IPS DF 6.9 (cell line): ENCODE measurements around the gene PECR.

Experiments used
- DNase-seq: peaks from one replicate; pipeline ENCODE4 v3.0.0-alpha.2; 2013; ENCODE audit warnings: low read depth, low spot score
- H3K27ac ChIP-seq: one replicate; pipeline ENCODE4 v1.5.1; 2013; ENCODE audit warnings: low read length, control low read depth
- H3K27me3 ChIP-seq: 2 replicates; pipeline ENCODE4 v1.6.1; 2013; ENCODE audit warnings: mild to moderate bottlenecking, low read length; ENCODE audit not compliant: control insufficient read depth, insufficient read depth
- H3K36me3 ChIP-seq: 2 replicates; pipeline ENCODE4 v1.6.1; 2013; ENCODE audit warnings: low read length; ENCODE audit not compliant: control insufficient read depth, insufficient read depth
- H3K4me1 ChIP-seq: 2 replicates; pipeline ENCODE4 v1.6.1; 2013; ENCODE audit warnings: low read length; ENCODE audit not compliant: control insufficient read depth, insufficient read depth
- H3K4me3 ChIP-seq: 2 replicates; pipeline ENCODE4 v1.5.1; 2013; ENCODE audit warnings: mild to moderate bottlenecking, low read length
- H3K9me3 ChIP-seq: 2 replicates; pipeline ENCODE4 v1.6.1; 2013; ENCODE audit warnings: low read length, inconsistent platforms; ENCODE audit not compliant: control insufficient read depth, insufficient read depth
- WGBS: extraction: QIAGEN DNeasy Blood & Tissue Kit; methylation state at CpG from one replicate; pipeline ENCODE4 v1.1.7; 2013; ENCODE audit warnings: mixed read lengths, missing lambda C conversion rate; ENCODE audit not compliant: insufficient read length, insufficient coverage; 5-methylcytosine and 5-hydroxymethylcytosine counted together

The PECR gene

DNA sequence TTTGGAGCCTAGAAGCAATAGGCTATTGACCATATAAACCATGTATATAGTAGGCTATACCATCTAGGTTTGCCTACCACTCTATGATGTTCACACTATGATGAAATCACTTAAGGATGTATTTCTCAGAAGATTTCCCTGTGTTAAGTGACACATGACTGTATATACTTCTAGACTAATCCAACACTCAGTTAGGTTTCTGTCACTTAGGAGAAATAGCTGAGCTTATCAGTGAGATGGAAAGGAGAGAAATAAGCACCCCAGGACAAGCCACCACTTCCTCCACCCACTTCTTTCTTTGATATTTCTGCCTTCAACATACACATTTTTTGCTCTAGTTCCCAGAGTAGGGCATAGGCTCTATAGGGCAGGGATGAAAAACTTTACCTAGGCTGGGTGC lies 7.8 kb downstream of the PECR start:
- Histone ChIP-seq H3K27me3 (no peaks in the 10 kb centered on the region), H3K27ac (no peak overlapping the region), H3K4me3 (no peak overlapping the region), H3K4me1 (no peaks in the 10 kb centered on the region), H3K9me3 (no peaks in the 10 kb centered on the region), H3K36me3 (no peaks in the 10 kb centered on the region)
- DNase-seq, result no peak

DNA sequence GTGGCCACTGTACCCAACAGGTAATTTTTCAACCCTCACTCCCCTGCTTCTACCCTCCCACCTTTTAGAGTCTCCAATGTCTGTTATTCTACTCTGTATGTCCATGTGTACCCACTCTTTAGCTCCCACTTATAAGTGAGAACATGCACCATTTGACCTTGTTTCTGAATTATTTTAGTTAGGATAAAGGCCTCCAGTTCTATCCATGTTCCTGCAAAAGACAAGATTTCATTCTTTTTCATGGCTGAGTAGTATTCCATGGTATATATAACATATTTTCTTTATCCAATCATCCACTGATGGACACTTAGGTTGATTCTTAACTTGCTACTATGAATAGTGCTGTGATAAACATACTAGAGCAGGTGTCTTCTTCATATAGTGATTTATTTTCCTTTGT lies 9.1 kb downstream of the PECR start:
- H3K36me3 ChIP-seq, result no peaks in the 10 kb centered on the region
- no peak for DNase-seq
- H3K4me1 ChIP-seq, result no peaks in the 10 kb centered on the region
- no peak overlapping the region for H3K4me3 ChIP-seq
- no peaks in the 10 kb centered on the region for H3K27me3 ChIP-seq
- no peak overlapping the region for H3K27ac ChIP-seq
- H3K9me3 ChIP-seq, result no peaks in the 10 kb centered on the region

DNA sequence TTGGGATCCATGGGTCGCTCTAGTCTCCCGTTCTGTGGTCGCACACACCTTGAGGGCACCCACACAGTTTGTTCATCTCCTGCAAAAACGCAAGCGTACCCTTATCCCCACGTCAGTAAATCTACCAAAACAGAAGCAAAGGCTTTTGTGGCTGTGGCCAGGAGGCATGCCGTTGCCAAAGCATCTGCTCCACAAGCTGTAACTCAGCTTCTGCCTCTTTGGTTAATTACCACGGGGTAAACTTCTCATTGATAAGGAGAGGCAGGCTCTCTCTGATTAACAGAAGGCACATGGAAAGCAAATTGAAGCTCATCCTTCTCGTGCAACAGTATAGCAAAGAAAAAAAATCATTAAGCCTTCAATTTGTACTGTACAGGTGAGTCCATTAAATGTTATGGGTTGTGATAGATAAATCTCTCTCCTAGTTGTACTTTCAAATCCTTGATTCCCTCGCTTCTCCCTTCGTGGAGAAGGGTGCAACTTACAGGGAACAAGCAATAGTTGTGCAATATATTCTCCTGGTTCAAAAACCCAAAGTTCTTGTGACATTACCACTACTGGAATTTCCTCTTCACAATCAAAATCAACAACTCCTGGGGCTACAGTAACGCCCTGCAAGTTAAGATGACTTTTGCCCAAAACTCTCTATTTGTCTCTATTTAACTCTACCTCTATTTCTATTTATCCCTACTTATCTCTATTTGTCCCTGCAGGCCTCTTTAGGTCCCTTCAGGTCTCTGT lies 10.3 kb downstream of the PECR start:
- Histone ChIP-seq H3K9me3 (no peaks in the 10 kb centered on the region), H3K4me1 (no peaks in the 10 kb centered on the region), H3K4me3 (no peak overlapping the region), H3K27ac (no peak overlapping the region), H3K27me3 (no peaks in the 10 kb centered on the region), H3K36me3 (no peaks in the 10 kb centered on the region)
- no CpG with 5 or more reads among the region's 12 CpGs for WGBS
- no peak for DNase-seq

DNA sequence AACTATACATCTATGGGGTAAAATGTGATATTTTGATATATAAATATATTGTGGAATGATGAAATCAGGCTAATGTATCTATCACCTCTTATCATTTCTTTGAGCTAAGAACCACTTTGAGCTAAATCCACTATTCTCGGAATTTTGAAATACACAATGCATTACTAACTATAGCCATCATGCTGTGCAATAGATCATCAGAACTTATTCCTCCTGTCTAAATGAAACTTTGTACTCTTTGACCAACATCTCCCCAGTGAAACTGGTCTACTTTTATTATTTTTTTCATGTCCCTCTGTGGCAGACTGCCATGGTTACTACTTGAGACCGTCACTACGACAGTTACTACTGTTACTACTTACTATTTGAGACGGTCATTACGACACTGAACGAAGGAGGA lies 11.4 kb downstream of the PECR start:
- Histone ChIP-seq H3K27me3 (no peaks in the 10 kb centered on the region), H3K27ac (no peak overlapping the region), H3K4me3 (no peak overlapping the region), H3K9me3 (no peaks in the 10 kb centered on the region), H3K4me1 (no peaks in the 10 kb centered on the region), H3K36me3 (no peaks in the 10 kb centered on the region)
- WGBS, result no CpG with 5 or more reads among the region's 6 CpGs
- no peak for DNase-seq

DNA sequence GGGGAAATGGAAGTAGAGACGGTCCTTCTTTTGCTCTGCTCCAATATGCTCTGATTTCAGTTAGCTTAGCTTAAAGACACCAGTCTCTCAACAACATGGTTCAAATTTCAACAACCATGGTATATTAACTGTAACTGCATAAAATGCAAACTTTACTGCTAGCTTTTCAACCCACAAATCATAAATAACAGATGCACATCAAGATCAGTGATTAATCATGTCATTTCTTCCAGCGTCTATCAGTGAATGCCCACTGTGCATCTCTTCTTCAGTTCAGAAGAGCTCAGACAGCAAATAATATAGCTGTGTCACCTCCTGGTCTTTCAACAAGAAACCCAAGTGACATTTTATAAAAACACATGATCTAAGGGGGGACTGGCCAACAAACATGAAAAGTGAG lies 12.6 kb downstream of the PECR start:
- no peak for DNase-seq
- WGBS, result no CpG with 5 or more reads among the region's 2 CpGs
- Histone ChIP-seq H3K27ac (no peak overlapping the region), H3K4me3 (no peak overlapping the region), H3K4me1 (no peaks in the 10 kb centered on the region), H3K36me3 (no peaks in the 10 kb centered on the region; the same call in 1 of the 2 replicates), H3K9me3 (no peaks in the 10 kb centered on the region), H3K27me3 (no peaks in the 10 kb centered on the region)

DNA sequence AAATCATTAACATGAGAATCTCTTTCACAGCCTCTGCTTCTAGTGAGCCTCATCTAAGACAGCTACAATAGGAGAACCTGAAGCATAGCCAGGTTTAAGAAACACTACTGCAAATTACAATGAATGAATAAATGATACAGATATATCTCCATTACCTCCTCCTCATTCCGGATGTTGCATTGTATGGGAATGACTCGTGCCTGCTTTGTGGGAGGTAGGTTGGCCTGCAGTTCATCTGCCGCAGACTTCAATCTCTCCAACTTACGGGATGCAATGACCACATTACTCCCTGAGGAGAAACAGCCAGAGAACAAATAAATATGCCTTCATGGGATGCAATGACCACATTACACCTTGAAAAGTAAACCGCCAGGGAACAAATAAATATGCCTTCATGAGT lies 15.4 kb downstream of the PECR start:
- Histone ChIP-seq H3K4me3 (no peak overlapping the region), H3K27ac (no peak overlapping the region), H3K9me3 (no peaks in the 10 kb centered on the region), H3K36me3 (no peaks in the 10 kb centered on the region; the same call in 1 of the 2 replicates), H3K4me1 (no peaks in the 10 kb centered on the region), H3K27me3 (no peaks in the 10 kb centered on the region)
- no CpG with 5 or more reads among the region's 5 CpGs for WGBS
- DNase-seq, result no peak

DNA sequence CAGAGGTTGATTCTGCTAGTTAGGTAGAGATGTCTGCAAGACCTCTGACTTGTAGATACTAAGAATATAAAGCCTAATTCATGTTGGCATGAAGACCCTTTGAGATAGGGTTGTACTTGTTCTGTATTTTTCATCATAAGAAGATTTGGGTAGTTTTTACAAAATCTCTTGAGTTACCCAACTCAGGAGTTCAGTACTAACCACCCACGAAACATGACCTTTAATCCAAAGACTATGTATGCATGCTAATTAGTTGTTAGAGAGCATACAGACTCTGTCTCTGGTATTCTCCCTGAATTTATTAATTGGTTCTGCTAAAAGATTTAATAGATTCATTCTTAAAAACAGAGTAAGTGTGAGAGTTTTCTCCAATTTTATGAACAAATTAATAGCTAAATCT lies 16.9 kb downstream of the PECR start:
- Histone ChIP-seq H3K36me3 (no peaks in the 10 kb centered on the region; the same call in 1 of the 2 replicates), H3K27ac (no peak overlapping the region), H3K9me3 (no peaks in the 10 kb centered on the region), H3K4me1 (no peaks in the 10 kb centered on the region), H3K4me3 (no peak overlapping the region), H3K27me3 (no peaks in the 10 kb centered on the region)
- WGBS, result no CpG with 5 or more reads among the region's 1 CpG
- DNase-seq, result no peak

DNA sequence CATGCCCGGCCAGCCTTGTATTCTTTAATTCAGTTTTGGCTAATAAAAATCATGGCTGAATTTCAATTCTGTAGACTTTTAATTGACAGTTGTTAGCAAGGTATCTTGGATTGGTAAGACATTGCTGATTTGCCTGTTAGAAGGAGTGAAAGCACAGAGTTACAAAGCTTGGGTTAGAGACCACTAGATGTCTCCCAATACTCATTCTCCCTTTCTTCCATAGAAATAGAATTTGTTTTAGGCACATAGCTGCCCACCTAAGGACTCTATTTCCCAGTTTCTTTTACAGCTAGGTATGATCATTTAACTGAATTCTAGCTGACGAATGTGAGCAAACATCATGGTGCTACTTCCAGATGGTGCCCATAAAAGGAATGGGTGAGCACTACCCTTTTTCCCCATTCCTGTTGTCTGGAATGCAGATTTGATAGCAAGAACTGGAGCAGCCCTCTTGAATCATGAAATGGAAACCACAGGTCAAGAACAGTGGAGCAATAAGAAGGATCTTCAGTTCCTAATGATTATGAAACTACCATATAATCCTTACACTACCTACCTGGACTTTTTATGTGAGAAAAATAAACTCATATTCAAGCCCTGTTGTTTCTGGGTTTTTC lies 17.5 kb downstream of the PECR start:
- no peak for DNase-seq
- no peak overlapping the region for H3K4me3 ChIP-seq
- H3K9me3 ChIP-seq, result no peaks in the 10 kb centered on the region
- no peaks in the 10 kb centered on the region for H3K27me3 ChIP-seq
- no peaks in the 10 kb centered on the region; the same call in 1 of the 2 replicates for H3K36me3 ChIP-seq
- no CpG with 5 or more reads among the region's 2 CpGs for WGBS
- no peak overlapping the region for H3K27ac ChIP-seq
- H3K4me1 ChIP-seq, result no peaks in the 10 kb centered on the region

DNA sequence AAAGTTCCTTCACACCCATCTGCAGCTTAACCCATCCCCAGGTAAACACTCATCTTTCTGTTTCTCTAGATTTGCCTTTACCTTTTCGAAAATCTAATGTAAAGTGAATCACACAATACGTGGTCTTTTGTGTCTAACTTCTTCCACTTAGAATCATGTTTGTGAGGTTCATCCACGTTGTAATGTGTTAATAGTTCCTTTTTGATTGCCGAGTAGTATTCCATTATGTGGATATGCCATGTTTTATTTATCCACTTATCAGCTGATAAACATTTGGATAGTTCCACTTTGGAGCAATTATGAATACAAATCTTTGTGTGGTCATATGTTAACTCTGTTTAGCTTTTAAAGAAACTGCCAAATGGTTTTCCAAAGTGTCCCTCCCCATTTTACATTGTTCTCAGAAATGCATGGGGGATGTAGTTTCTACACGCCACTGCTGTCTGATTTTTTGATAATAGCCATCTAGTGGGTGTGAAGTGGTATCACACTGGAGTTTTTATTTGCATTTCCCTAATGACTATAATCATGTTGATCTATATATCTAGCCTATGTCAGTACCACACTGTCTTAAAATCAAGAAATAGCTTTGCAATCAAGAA lies 22.3 kb downstream of the PECR start:
- Histone ChIP-seq H3K4me3 (no peak overlapping the region), H3K36me3 (no peaks in the 10 kb centered on the region; the same call in 1 of the 2 replicates), H3K27me3 (no peaks in the 10 kb centered on the region), H3K4me1 (no peaks in the 10 kb centered on the region), H3K9me3 (no peaks in the 10 kb centered on the region), H3K27ac (no peak overlapping the region)
- WGBS, result no CpG with 5 or more reads among the region's 5 CpGs
- DNase-seq, result no peak

DNA sequence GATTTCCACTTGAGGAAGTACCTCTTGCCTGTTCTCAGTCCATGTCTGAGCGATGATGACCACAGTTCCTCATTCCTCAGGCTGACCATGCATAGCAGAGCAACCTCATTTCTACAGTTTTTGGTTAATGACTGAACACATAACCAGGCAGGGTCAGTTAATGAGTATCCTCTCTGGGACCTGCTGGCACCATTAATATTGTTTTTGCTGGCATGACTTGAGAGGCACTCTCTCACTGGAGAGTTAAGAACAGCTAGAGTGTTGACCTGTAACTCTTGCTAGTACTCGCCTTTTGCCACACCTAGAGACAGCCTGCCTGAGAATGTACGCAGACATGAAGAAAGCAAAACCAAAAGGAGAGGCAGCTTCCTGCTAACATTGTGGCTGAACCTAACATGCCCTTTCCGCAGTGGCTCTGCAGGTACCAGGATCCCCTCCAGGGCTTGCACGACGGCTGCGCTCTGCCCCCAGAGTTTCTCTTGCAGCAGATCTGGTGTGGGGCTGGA lies 23.9 kb downstream of the PECR start:
- Histone ChIP-seq H3K27me3 (no peaks in the 10 kb centered on the region), H3K36me3 (no peaks in the 10 kb centered on the region; the same call in 1 of the 2 replicates), H3K4me1 (no peaks in the 10 kb centered on the region), H3K4me3 (no peak overlapping the region), H3K9me3 (no peaks in the 10 kb centered on the region), H3K27ac (no peak overlapping the region)
- WGBS, result no CpG with 5 or more reads among the region's 7 CpGs
- DNase-seq, result no peak
